PFSK-1 (cell line): ENCODE data around the gene PIK3CB.

Source experiments
- POLR2AphosphoS5 ChIP-seq: IDR thresholded peaks from 2 replicates; pipeline ENCODE4 v1.6.1; 2012; ENCODE audit warnings: low read depth, mild to moderate bottlenecking, control low read depth, low read length, moderate library complexity
- REST ChIP-seq, 2 experiments: IDR thresholded peaks; 2 replicates each; pipeline versions ENCODE4 v1.6.1 to v1.8.0; 2011 to 2012; ENCODE audit warnings: low read depth in 2 of 2, low read length in 2 of 2, control low read depth in 1 of 2, inconsistent platforms in 1 of 2, mild to moderate bottlenecking in 1 of 2, moderate library complexity in 1 of 2; ENCODE audit not compliant: insufficient read depth in 1 of 2
- SIN3A ChIP-seq: IDR thresholded peaks from 2 replicates; pipeline ENCODE4 v1.6.1; 2012; ENCODE audit warnings: mild to moderate bottlenecking, low read length, moderate library complexity, borderline replicate concordance; ENCODE audit not compliant: insufficient read depth
- TAF1 ChIP-seq: IDR thresholded peaks from 2 replicates; pipeline ENCODE4 v1.6.1; 2012; ENCODE audit warnings: low read length, control low read depth, borderline replicate concordance; ENCODE audit not compliant: insufficient read depth

GRCh38 chr3:138718849-138719248 lies 115.9 kb downstream of the PIK3CB start:
- TF ChIP-seq TAF1 (no peak), SIN3A (no peak), REST (IDR thresholded peaks at IDR 0.05; ENCODE audit: insufficient read depth in 1 of 2, low read depth in 2 of 2, low read length in 2 of 2) (no peak), POLR2AphosphoS5 (no peak)
